ENCODE results near the gene OLFM3.

The OLFM3 gene

DNA sequence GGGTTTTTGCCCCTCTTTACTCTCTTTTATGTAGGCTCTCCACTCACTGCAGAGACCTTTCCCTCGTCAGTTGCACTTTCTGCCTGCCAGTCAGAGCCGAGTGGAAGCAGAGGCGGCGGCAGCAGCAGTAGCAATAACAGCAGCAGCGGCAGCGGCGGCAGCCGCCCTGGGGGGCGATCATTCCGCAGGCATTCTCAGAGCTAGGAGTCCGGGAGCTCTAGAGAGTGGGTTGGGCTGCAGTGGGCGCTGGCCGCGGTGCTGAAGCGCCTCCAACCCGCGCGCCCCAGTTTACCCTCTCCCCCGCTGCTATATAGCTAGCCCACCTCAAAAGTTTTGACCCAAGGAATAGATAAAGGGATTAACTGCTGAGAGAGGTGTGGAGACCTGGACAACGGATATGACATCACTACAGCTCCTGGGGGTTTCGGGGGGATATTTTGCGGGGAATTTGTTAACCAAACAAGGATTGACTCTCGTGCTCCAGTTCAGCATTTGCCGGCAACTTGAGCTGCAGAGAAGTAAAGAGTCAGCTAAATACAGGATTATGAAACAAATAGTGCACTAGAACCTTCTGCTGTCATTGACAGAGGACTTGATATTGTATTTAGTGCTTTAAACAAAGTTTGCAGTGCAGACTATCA is at the start of gene OLFM3:
Gene OLFM3 (minus strand): TSS at position 102 of the 641 bp plus-strand sequence.
- no peak for DNase-seq

- no peak for DNase-seq
These were observed 49.0 kb upstream of the OLFM3 start for GRCh38 chr1:102045752-102046151.

GRCh38 chr1:102032534-102032933 is 35.8 kb upstream of the OLFM3 start:
- no peak for DNase-seq

- DNase-seq = no peak
These were observed 22.8 kb upstream of the OLFM3 start for GRCh38 chr1:102019530-102019929.

DNA sequence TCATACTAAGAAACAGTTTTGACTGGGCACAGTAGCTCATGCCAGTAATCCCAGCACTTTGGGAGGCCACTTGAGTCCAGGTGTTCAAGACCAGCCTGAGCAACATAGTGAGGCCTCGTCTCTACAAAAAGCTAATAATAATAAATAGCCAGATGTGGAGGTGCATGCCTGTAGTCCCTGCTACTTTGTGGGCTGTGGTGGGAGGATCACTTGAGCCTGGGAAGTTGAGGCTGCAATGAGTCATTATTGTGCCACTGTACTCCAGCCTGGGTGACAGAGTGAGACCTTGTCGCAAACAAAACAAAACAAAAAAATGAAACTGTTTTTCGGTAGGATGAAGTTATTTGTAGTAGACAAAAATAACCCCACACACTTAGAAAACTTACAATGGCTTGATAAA is 19.0 kb upstream of the OLFM3 start:
- DNase-seq = no peak

GRCh38 chr1:102002057-102002456 is 5.3 kb upstream of the OLFM3 start:
- no peak for DNase-seq

DNA sequence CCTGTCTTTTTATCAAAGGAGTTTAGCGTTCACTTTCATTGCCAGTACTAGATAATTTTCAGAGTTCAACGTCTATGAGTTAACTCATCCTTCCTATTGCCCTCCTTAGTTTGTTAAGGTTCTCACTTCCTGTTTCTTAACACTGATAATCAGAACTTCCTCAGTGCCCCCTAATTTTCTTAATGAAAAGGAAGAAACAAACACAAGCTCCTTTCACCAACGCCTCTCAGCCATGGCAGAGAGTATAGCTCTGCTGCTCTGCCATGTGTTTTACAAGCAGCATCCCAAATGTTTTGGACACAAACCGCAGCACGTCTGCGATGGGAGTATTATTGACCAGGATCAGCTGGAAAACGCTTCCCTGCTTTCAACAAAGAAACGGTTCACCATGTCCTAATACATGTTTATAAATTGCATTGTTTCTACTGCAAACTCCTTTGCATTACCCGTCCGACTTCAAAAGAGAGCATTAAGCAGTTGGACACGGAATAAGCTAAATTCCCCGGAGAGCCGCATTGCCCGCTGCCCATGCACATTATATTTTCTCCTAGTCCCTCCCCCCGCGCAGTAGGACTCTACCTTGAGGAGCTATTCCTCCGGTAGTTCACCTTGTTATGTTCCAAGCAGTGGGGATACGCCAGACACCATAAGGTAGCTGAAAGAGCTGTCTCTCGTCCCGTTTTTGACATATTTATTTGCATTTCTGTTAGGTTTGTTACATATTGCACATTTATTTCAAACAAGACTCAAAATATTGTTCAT is 561 bp downstream of the OLFM3 start:
- DNase-seq = no peak

GRCh38 chr1:101993710-101994109 is 3.0 kb downstream of the OLFM3 start:
- DNase-seq = no peak

DNA sequence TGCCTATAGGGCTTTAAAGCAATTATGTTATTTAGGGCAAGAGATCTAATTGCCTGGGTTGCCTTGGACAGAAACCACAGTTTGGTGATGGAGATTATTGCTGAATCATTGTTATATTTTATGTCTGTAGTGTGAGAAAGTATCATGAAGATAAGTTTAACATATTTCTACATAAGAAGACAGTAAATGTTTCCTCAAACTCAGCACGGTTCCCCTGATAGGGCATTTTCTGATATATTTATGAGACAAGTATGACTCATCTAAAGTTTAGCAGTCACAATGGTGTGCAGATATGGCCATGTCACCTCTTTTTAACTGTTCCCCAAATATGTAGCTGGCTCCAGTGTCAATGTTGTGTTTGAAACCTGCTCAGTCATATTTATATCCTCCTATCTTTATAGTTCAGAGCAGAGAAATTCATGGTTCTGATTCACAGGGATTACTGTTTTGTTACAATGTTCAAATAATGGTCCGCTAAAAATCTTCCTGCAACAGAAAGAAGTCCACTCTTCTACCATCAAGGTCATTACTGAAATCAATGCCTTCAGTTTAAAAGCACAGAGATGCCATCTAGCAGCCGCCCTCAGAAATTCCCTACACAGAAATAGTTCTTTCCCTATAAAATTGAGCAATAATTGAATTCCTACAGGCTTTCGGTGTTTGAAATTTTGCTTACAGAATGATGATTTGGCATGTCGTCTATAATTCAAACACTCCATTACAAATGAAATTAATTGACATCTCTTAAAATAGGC is 3.7 kb downstream of the OLFM3 start:
- DNase-seq = no peak

- no peak for DNase-seq
These were observed 15.8 kb downstream of the OLFM3 start for GRCh38 chr1:101980974-101981373.

DNA sequence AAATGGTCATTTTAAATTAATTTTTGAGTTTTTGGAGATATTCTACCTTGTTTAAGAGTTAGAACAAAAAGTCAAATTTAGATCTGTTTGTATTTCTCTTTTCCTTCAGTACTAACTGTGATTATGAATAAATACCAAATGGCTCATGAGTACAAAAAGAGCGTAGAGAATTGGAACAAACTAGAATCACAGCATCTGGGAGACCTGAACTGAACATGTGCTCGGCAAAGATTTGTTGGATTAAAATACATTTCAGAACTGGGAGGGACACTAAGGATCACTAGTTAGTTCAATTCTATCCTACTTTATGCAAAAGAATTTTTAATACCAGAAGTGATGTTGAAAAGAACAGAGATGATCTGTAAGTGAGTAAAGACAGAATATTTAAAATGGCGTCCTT is 19.5 kb downstream of the OLFM3 start:
- DNase-seq = no peak

DNA sequence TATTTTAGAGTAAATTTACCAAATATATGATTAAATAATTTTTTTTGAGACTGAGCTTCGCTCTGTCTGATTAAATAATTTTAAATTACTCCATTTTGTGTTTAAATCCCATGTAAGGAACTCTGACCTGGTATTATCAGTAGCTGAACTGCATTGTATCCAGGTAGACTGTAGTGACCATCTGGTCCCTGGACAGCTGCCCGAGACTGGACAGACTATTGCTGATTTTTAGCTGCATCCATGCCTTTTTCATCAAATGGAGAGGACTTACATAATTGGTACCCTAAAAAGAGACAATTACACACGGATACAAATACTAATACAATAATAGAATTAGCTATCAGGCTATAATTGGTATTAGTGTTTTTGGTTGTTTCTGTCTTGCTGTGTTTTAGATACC is 20.6 kb downstream of the OLFM3 start:
- DNase-seq = no peak

- DNase-seq = no peak
These were observed 21.4 kb downstream of the OLFM3 start for GRCh38 chr1:101975371-101975770.

DNA sequence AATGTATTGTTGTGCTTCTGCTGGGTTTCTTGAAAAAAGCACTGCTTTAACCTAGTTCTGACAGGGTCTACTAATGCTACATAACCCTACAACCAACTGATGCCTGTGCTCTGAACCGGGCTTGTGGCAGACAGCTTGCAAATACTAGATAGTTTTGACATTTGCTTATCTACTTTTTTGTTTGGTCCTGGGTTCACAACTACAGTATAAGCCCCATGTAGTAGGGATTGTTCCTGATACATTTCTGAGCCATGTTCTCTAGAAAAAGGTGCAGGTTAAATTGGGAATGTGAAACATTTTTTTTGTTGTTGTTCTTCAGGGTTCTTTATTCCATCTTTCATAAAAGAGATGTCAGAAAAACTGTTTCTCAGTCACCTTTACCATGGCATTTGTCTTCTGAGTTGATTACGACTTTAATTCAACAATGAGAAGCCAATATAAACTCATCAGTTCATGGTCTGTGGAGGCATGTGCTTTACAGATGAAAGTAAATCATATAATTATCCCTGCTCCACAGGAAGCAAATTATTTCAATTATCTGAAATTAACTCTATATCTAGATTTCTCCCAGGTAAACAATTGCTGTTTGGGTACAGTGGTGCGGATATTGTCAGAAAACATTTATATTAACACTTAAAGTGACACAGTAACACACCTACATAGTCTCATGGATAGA is 22.0 kb downstream of the OLFM3 start:
- no peak for DNase-seq

DNA sequence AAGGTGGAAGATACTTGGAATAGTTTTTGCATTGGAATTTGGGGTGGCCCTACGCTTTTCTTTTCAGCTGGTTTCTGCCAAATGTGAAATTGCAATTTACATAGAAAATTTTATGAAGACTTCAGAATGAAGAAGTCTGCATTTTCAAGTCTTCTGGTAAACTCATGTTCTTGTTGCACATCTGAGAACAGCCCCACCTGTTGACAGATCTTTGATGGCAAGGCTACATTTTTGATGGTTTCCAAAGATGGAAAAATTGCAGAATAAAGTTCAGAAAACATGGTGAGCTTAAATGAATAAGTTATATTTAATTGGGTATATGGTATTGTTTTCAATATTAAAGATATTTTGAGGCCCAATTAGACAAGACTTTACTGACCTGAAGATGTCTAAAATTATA is 25.4 kb downstream of the OLFM3 start:
- DNase-seq = no peak

GRCh38 chr1:101967871-101968270 is 28.9 kb downstream of the OLFM3 start:
- DNase-seq = no peak

DNA sequence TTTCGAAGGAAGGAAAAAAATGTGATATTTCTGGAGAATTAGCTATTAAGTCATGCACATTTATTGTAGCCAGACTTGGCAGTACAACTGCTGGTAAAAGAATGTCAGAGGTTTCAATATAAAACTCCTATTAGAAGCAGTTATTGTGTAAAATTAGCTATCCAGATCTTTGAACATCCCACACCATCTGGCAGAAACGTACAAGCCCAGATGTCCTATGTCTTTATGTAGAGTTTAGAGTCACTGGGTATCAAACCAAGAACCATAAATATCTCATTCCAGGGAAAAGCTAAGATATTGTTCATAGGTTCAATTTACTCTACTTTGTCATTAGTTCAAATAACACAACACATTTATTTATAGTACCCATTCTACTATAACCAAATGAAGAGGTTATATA is 31.4 kb downstream of the OLFM3 start:
- DNase-seq = no peak

DNA sequence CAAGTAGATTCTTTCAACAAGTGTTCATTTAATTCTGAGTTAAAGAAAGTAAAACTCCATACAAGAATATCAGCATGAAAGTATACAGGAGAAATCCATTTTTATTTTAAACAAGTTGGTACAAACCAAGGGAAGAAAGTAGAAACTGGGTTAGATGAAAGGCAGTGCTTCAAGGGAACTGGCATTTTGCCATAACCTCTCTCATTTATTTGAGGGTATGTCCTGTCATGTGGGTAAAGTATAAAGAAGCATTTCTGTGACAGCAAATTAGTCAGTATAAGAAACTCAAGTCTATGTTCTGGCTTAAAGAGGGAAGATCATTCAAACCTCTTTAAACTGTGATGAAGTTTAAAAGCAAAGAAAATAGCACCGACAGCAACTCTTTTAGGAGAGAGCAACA is 32.0 kb downstream of the OLFM3 start:
- no peak for DNase-seq

DNA sequence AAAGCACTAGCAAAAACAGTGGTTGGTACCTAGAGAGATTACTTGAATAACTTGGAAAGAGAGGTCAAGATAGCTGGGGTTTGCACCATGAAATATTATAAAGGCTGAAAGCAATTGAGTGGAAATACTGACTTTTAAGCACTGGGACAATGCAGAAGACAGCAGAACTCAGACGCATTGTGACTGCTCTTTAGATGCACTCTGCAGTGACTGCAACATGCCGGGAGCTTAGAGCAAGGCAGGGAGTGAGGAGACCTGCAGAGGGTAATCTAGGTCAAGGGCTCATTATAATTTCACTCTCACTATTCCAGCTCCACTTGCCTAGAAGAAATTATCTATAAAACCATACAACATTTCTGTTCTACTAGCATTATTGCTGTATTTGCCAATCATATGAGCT is 36.6 kb downstream of the OLFM3 start:
- DNase-seq = no peak

- DNase-seq = no peak
These were observed 37.3 kb downstream of the OLFM3 start for GRCh38 chr1:101959456-101959855.

- no peak for DNase-seq
These were observed 39.0 kb downstream of the OLFM3 start for GRCh38 chr1:101957771-101958170.

- DNase-seq = no peak
These were observed 43.1 kb downstream of the OLFM3 start for GRCh38 chr1:101953623-101954022.

DNA sequence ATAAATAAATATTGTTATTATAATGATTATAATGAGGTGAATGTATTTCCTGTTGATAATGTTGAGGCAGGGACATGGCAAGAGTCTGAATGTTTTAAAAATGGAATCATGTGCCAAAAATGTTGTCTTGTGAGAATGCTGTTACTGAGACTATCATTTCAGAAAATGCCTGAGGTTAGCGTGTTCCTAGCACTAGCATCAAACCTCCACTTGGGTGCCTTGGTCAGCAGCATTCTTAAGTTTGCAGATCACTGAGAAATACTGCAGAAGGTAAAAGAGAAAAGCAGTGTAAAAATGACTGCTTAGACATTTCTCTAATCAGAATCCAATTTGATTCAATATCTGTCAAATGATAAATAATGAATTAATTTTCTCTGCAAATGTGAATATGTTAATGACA is 50.8 kb downstream of the OLFM3 start:
- DNase-seq = no peak

DNA sequence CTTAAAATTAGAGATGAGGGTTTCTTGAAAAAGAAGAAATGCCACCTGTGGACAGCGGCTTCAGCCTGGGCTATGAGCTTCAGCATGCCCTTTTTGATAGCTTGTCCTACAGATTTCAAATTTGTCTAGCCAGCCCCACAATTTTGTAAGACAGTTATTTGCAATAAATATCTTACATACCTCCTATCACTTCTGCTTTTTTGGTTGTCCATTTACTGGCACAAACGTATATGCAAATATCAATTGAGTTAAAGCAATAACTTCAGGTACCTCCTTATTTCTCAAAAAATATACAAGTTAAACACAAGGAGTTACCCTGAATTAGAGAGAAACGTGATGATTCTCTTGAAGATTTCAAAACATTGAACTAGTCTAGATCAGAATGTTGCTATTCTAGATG is 53.5 kb downstream of the OLFM3 start:
- no peak for DNase-seq

Measured in CD4-positive, alpha-beta T cell treated with Interleukin-4 for 4 hours (primary cell).